T-cell (primary cell): ENCODE results near the gene CARS2. TPM values are rescaled to one million over a fixed set of nuclear protein-coding genes. Genes with fewer than 3 reads are reported as not detected.
"Not testable (repeated sequence)": the region's sequence is repeated elsewhere in the genome, so short reads cannot be mapped to it uniquely, and the experiment has no call there.

ENCODE experiments used
- ATAC-seq, 4 experiments: fragments of 200-7000 bp in 3 of 4; fragments of 150-1000 bp in 1 of 4; cut with Tn5 transposase; replicated peaks in 1 of 4; 1 replicate in 3 of 4; 2 replicates in 1 of 4; pipeline ENCODE4 v1.10.0; 2021; ENCODE audit warnings: moderate library complexity in 3 of 4, mild to moderate bottlenecking in 2 of 4, moderate number of reproducible peaks in 1 of 4
- CTCF ChIA-PET, 2 donors: fragments of 300-600 bp; sonication (Branson Sonifier 250); formaldehyde crosslinking; loops; one replicate each; lab custom pipeline; 2022; ENCODE audit warnings: antibody characterized with exemption in 2 of 2; lab: Charles Lee
- POLR2A ChIA-PET, 2 donors: fragments of 300-600 bp; sonication (Branson Sonifier 250); formaldehyde crosslinking; loops; one replicate each; lab custom pipeline; 2022; ENCODE audit warnings: antibody characterized with exemption in 2 of 2; lab: Charles Lee
- DNase-seq, 35 experiments: peaks; one replicate each; pipeline versions ENCODE4 v3.0.0 to v3.0.0-alpha.2; 2013 to 2023
- H3K27ac ChIP-seq: one replicate; pipeline ENCODE4 v1.5.1; 2013; ENCODE audit warnings: low read length
- H3K27me3 ChIP-seq, 2 experiments: replicated peaks in 1 of 2; 1 replicate in 1 of 2; 2 replicates in 1 of 2; pipeline versions ENCODE4 v1.6.1 to v1.7.0; 2013; ENCODE audit warnings: low read length in 1 of 2, mixed read lengths in 1 of 2; ENCODE audit not compliant: control insufficient read depth in 2 of 2, insufficient read depth in 2 of 2; ENCODE audit errors: extremely low read depth in 1 of 2
- H3K36me3 ChIP-seq, 2 donors: 1 replicate in 1 of 2; 2 replicates in 1 of 2; pipeline versions ENCODE4 v1.6.1 to v1.7.0; 2013; ENCODE audit warnings: low read length in 1 of 2; ENCODE audit not compliant: control insufficient read depth in 2 of 2, insufficient read depth in 1 of 2; ENCODE audit errors: extremely low read depth in 1 of 2
- H3K4me1 ChIP-seq, 2 experiments: 1 replicate in 1 of 2; 2 replicates in 1 of 2; pipeline versions ENCODE4 v1.6.1 to v1.7.0; 2013; ENCODE audit warnings: low read length in 2 of 2, mixed read lengths in 1 of 2; ENCODE audit not compliant: insufficient read depth in 2 of 2, control insufficient read depth in 1 of 2; ENCODE audit errors: extremely low read depth in 1 of 2
- H3K4me3 ChIP-seq, 2 donors: 1 replicate in 1 of 2; 2 replicates in 1 of 2; pipeline versions ENCODE4 v1.5.1 to v1.7.0; 2013; ENCODE audit warnings: mild to moderate bottlenecking in 2 of 2, low read length in 1 of 2, moderate library complexity in 1 of 2; ENCODE audit not compliant: control insufficient read depth in 1 of 2; ENCODE audit errors: extremely low read depth in 1 of 2
- H3K9me3 ChIP-seq: 2 replicates; pipeline ENCODE4 v1.7.0; 2013
- H3K27ac Mint-ChIP-seq, 2 donors: one replicate each; pipeline ENCODE4 v1.8.0; 2020 to 2021; ENCODE audit warnings: mild to moderate bottlenecking in 2 of 2, mixed read lengths in 2 of 2
- H3K27me3 Mint-ChIP-seq, 2 donors: one replicate each; pipeline ENCODE4 v1.8.0; 2021 to 2022; ENCODE audit warnings: mixed read lengths in 2 of 2
- H3K36me3 Mint-ChIP-seq: one replicate; pipeline ENCODE4 v1.8.0; 2021; ENCODE audit warnings: mixed read lengths
- H3K4me1 Mint-ChIP-seq, 3 donors: one replicate each; pipeline ENCODE4 v1.8.0; 2020 to 2022; ENCODE audit warnings: mixed read lengths in 3 of 3, mild to moderate bottlenecking in 1 of 3
- H3K4me3 Mint-ChIP-seq, 3 donors: one replicate each; pipeline ENCODE4 v1.8.0; 2020 to 2022; ENCODE audit warnings: mild to moderate bottlenecking in 3 of 3, mixed read lengths in 3 of 3, moderate library complexity in 3 of 3
- H3K9me3 Mint-ChIP-seq, 3 donors: one replicate each; pipeline ENCODE4 v1.8.0; 2020 to 2022; ENCODE audit warnings: mixed read lengths in 3 of 3
- WGBS: methylation state at CpG from one replicate; pipeline ENCODE4 v1.1.5; 2013; ENCODE audit warnings: missing lambda C conversion rate; ENCODE audit not compliant: insufficient coverage; 5-methylcytosine and 5-hydroxymethylcytosine counted together
- total RNA-seq, 35 experiments: library from RNA in 6 of 35; stranded (reverse) in 6 of 35; fragments of 120-200 nt in 1 of 35; gene quantifications; one replicate each; pipeline versions ENCODE4 v1.2.1 to v1.2.4 and lab custom pipeline; 2013 to 2026

The CARS2 gene
- total RNA-seq, 5 donors from 2014 or later (not counting 1 experiment from before 2014, with no cell fraction given), result 74.2 to 102 (median 85.4) TPM

DNA sequence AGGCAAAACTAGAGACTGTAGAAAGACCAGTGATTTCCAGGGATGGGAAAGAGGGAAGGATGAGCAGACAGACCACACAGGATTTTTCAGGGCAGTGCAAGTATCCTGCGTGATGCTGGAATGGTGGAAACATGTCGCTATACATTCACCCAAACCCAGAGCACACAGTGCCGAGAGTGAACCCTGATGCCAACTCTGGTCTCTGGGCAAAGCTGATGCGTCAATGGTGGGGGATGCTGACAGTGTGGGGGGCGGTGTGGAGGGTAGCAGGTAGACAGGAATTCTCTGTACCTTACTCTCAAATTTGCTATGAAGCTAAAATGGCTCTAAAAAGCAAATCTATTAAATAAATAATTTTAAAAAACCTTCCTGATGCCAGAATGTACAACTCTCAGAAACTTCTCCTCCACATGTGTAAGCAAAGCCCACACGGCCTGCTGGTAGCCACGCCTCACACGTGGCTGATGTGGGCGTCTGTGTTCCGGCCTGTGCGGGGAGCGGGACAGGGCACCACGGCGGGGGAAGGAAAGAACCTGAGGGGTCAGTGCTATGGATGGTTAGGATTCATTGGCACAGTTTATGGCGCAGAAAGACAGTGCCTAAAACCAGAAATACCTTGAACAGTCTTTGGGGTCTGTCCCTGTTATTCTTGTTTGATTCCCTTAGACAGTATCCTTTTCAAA is 23.9 kb downstream of the CARS2 start:
- no peak for DNase-seq
- Mint-ChIP-seq H3K27me3 (no peaks in the 10 kb centered on the region), H3K9me3 (no peaks in the 10 kb centered on the region), H3K4me3 (no peak overlapping the region), H3K36me3 (peaks cover 41% of the 10 kb centered on the region), H3K27ac (no peak overlapping the region), H3K4me1 (peaks cover 0 to 5% (median 3%) of the 10 kb centered on the region in 3 donors)
- no peak overlapping the region for H3K4me3 ChIP-seq
- ATAC-seq, result no peak
- no peaks in the 10 kb centered on the region for H3K27me3 ChIP-seq
- peaks cover 0 to 4% of the 10 kb centered on the region in 2 experiments for H3K4me1 ChIP-seq
- CTCF ChIA-PET, result interaction anchor here (0.6 to 1.0 kb wide), 4 partner anchors 33 to 279 kb away, joined by 4 to 5 read pairs (median 4); no protein-coding TSS in a partner anchor
- WGBS, result 97% methylated on average over 6 of the region's 15 CpGs
- H3K27ac ChIP-seq, result no peak overlapping the region
- no peaks in the 10 kb centered on the region for H3K9me3 ChIP-seq
- H3K36me3 ChIP-seq, result peaks cover 23 to 77% of the 10 kb centered on the region in 2 donors
- POLR2A ChIA-PET, result no interaction called here

DNA sequence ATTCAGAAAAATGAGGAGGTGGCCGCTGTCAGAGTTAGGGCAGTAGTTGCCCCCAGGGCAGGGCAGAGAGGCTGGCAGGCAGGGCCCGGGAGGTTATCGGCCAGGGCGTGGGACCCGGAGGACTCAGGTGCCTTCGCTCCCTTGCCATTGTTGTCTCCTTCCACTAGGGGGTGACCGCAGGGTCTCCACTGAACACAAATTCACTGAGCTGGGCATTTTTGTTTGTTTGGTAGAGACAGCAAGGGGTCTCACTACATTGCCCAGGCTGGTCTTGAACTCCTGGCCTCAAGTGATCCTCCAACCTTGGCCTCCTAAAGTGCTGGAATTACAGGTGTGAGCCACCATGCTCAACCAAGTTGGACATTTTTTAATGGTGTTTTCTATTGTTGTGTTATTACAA is 25.1 kb downstream of the CARS2 start:
- H3K4me3 Mint-ChIP-seq, result no peak overlapping the region
- DNase-seq, result peak in 8 of 35 experiments; percentile 5 to 41 (median 12)
- Histone ChIP-seq H3K27me3 (no peaks in the 10 kb centered on the region), H3K9me3 (no peaks in the 10 kb centered on the region), H3K4me3 (no peak overlapping the region), H3K36me3 (peaks cover 30 to 78% of the 10 kb centered on the region in 2 donors), H3K4me1 (peaks cover 0 to 9% of the 10 kb centered on the region in 2 experiments), H3K27ac (no peak overlapping the region)
- H3K27ac Mint-ChIP-seq, result no peak overlapping the region
- ChIA-PET CTCF (interaction anchor here (0.9 to 1.5 kb wide), 3 partner anchors 22 to 139 kb away, joined by 3 to 4 read pairs (median 3); no protein-coding TSS in a partner anchor), POLR2A (interaction anchor here in 1 of 2 donors (0.6 kb wide), 1 partner anchor 230 kb away, joined by 3 read pairs; no protein-coding TSS in a partner anchor)
- no peaks in the 10 kb centered on the region for H3K9me3 Mint-ChIP-seq
- peak in 1 of 4 experiments; percentile 50 for ATAC-seq
- 90% methylated on average over 7 of the region's 7 CpGs for WGBS
- no peaks in the 10 kb centered on the region for H3K27me3 Mint-ChIP-seq
- peaks cover 0 to 12% (median 3%) of the 10 kb centered on the region in 3 donors for H3K4me1 Mint-ChIP-seq
- H3K36me3 Mint-ChIP-seq, result peaks cover 48% of the 10 kb centered on the region

DNA sequence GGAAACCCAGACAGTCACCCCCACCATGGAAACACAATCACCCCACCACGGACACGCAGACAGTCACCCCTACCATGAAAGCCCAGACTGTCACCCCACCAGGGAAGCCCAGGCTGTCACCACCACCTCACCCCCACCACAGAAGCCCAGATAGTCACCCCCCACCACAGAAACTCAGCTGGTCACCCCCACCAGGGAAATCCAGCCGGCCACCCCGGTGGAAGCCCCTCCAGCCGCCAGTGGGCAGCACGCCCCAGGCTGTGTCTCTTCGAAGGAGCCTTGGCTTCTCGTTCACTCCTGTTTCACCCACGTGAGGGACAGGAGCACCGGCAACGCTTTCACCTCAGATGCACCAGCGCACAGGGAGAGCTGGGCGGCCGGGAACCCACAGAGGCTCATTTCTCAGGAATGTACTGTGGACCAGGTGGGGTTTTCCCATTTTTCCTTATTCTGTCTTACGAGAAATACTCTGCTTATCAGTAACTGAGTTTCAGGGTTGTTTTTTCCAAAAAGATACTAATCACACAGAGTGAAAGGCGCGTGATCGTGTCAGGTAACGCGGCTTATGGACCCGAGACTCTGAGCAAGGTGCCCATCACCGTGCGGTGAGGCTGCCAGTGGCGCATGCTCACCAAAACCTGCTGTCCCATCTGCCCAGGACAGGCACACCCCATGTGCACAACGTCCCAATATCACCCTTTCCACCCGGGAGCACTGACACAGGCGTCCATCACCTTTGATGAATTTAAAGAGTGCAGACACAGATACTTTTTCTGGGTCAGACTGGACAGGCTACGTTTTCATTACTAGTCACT is 28.0 kb downstream of the CARS2 start:
- WGBS, result 97% methylated on average over 23 of the region's 28 CpGs
- Mint-ChIP-seq H3K36me3 (peaks cover 54% of the 10 kb centered on the region), H3K4me3 (no peak overlapping the region), H3K27ac (no peak overlapping the region), H3K27me3 (no peaks in the 10 kb centered on the region), H3K9me3 (no peaks in the 10 kb centered on the region), H3K4me1 (peaks cover 8 to 19% (median 13%) of the 10 kb centered on the region in 3 donors)
- Histone ChIP-seq H3K36me3 (peaks cover 32 to 58% of the 10 kb centered on the region in 2 donors), H3K27me3 (no peaks in the 10 kb centered on the region), H3K9me3 (no peaks in the 10 kb centered on the region), H3K4me1 (peaks cover 0 to 9% of the 10 kb centered on the region in 2 experiments), H3K4me3 (no peak overlapping the region), H3K27ac (no peak overlapping the region)
- ChIA-PET POLR2A (no interaction called here), CTCF (no interaction called here)
- ATAC-seq, result no peak
- peak in 1 of 35 experiments; percentile 8 for DNase-seq

DNA sequence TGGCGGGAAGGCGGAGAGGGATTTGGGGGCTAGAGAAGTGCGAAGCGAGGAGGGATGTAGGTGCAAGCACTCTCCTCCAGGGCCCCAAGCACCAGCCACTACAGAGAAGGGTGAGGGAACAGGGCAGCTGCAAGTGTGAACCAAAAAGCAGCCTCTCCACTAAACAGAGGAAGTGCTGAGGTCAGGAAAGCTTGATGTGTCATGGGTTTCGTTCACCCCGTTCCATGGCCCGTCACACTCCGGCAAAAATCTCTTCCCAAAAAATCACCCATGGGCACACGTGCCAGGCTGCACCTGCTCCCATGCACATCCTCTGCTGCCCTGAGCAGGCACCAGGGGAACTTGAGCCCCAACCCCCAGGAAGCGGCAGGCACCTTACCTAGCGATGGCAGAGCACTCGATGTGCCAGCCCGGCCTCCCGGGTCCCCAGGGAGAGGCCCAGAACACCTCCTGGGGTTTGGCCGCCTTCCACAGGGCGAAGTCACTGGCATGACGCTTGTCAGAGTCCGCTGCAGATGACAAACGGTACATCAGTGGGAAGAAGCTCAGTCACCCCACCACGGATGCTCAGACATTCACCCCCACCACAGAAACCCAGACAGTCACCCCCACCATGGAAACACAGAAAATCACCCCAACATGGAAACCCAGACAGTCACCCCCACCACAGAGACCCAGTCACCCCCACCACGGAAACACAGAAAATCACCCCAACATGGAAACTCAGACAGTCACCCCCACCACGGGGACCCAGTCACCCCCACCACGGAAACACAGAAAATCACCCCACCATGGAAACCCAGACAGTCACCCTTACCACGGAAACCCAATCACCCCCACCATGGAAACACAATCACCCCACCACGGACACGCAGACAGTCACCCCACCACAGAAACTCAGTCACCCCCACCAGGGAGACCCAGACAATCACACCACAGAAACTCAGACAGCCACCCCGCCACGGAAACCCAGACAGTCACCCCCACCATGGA is 29.0 kb downstream of the CARS2 start:
- peak in 2 of 35 experiments; percentile 13 to 32 for DNase-seq
- Histone ChIP-seq H3K27ac (no peak overlapping the region), H3K36me3 (peaks cover 32 to 48% of the 10 kb centered on the region in 2 donors), H3K4me3 (no peak overlapping the region), H3K9me3 (no peaks in the 10 kb centered on the region), H3K4me1 (peaks cover 0 to 9% of the 10 kb centered on the region in 2 experiments), H3K27me3 (no peaks in the 10 kb centered on the region)
- H3K9me3 Mint-ChIP-seq, result no peaks in the 10 kb centered on the region
- H3K4me3 Mint-ChIP-seq, result no peak overlapping the region
- CTCF ChIA-PET, result interaction anchor here in 1 of 2 donors (0.9 kb wide), 1 partner anchor 143 kb away, joined by 3 read pairs; no protein-coding TSS in a partner anchor
- H3K36me3 Mint-ChIP-seq, result peaks cover 55% of the 10 kb centered on the region
- POLR2A ChIA-PET, result no interaction called here
- peaks cover 15 to 29% (median 23%) of the 10 kb centered on the region in 3 donors for H3K4me1 Mint-ChIP-seq
- peak overlapping the region in 1 of 2 donors; percentile 83 for H3K27ac Mint-ChIP-seq
- peak in 1 of 4 experiments; percentile 17 for ATAC-seq
- no peaks in the 10 kb centered on the region for H3K27me3 Mint-ChIP-seq
- 92% methylated on average over 15 of the region's 28 CpGs for WGBS

DNA sequence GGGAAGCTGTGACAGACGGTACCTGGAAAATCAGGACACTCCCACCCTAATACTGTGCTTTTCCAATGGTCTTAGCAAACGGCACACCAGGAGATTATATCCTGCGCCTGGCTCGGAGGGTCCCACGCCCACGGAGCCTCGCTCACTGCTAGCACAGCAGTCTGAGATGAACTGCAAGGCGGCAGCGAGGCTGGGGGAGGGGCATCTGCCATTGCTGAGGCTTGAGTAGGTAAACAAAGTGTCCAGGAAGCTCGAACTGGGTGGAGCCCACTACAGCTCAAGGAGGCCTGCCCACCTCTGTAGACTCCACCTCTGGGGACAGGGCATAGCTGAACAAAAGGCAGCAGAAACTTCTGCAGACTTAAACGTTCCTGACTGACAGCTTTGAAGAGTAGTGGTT is 36.1 kb downstream of the CARS2 start:
- H3K27me3 ChIP-seq, H3K27ac Mint-ChIP-seq, H3K4me1 ChIP-seq, H3K27me3 Mint-ChIP-seq, H3K27ac ChIP-seq, ATAC-seq, POLR2A ChIA-PET, H3K4me3 ChIP-seq, H3K4me3 Mint-ChIP-seq, H3K9me3 ChIP-seq, H3K9me3 Mint-ChIP-seq, DNase-seq: not testable (repeated sequence)
- Mint-ChIP-seq H3K36me3 (peaks cover 64% of the 10 kb centered on the region), H3K4me1 (peaks cover 21 to 37% (median 35%) of the 10 kb centered on the region in 3 donors)
- peaks cover 19 to 43% of the 10 kb centered on the region in 2 donors for H3K36me3 ChIP-seq
- CTCF ChIA-PET, result interaction anchor here (0.6 to 1.2 kb wide), 2 partner anchors 9 to 13 kb away, joined by 3 read pairs; no protein-coding TSS in a partner anchor
- WGBS, result 87% methylated on average over 8 of the region's 11 CpGs
